Measurements from ENCODE around the gene OR2H2.

OR2H2 gene

DNA sequence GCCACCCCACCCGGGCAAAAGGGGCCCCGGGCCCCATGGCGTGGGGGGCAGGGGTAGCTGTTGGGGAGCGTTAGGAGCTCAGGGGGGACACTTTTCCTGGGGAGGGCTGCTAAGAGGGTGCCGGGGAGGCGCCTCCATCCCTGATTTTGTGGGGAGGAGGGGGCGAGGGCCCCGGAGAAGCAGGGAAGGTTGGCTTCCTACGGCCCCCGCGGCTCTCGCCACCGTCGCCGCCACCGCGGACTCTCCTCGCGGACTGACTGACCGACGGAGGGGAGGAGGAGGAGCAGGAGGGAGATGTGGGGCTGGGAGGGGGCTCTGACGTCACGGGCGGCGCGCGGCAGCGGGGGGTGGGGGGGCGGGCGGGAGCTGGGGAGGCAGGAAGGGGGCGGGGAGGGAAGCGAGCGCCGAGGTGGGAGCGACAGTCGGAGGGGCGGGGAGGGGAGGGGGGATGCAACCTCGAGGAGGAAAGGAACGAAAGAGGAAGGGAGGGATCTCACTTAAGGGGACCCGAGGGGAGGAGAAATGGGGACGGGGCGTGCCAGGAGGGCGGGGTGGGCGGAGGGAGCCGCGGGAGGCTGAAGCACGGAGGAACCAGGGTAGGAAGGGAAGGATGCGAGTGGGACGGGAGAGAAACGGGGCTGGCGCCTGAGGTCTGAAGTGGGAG lies 43.0 kb downstream of the OR2H2 start (continued):
- TF ChIP-seq, protein P1, sequence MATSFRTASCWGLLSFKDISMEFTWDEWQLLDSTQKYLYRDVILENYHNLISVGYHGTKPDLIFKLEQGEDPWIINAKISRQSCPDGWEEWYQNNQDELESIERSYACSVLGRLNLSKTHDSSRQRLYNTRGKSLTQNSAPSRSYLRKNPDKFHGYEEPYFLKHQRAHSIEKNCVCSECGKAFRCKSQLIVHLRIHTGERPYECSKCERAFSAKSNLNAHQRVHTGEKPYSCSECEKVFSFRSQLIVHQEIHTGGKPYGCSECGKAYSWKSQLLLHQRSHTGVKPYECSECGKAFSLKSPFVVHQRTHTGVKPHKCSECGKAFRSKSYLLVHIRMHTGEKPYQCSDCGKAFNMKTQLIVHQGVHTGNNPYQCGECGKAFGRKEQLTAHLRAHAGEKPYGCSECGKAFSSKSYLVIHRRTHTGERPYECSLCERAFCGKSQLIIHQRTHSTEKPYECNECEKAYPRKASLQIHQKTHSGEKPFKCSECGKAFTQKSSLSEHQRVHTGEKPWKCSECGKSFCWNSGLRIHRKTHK (tag by site-specific recombination; IDR thresholded peaks at IDR 0.05): no peak
- TF ChIP-seq ZNF670 (tag by site-specific recombination; IDR thresholded peaks at IDR 0.05; ENCODE audit: low read depth): no peak
- TF ChIP-seq, protein P2, sequence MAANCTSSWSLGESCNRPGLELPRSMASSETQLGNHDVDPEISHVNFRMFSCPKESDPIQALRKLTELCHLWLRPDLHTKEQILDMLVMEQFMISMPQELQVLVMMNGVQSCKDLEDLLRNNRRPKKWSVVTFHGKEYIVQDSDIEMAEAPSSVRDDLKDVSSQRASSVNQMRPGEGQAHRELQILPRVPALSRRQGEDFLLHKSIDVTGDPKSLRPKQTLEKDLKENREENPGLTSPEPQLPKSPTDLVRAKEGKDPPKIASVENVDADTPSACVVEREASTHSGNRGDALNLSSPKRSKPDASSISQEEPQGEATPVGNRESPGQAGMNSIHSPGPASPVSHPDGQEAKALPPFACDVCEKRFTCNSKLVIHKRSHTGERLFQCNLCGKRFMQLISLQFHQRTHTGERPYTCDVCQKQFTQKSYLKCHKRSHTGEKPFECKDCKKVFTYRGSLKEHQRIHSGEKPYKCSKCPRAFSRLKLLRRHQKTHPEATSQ (tag by site-specific recombination; IDR thresholded peaks at IDR 0.05): no peak
- TF ChIP-seq ZNF785 (tag by site-specific recombination; IDR thresholded peaks at IDR 0.05): no peak
- TF ChIP-seq, protein P3, sequence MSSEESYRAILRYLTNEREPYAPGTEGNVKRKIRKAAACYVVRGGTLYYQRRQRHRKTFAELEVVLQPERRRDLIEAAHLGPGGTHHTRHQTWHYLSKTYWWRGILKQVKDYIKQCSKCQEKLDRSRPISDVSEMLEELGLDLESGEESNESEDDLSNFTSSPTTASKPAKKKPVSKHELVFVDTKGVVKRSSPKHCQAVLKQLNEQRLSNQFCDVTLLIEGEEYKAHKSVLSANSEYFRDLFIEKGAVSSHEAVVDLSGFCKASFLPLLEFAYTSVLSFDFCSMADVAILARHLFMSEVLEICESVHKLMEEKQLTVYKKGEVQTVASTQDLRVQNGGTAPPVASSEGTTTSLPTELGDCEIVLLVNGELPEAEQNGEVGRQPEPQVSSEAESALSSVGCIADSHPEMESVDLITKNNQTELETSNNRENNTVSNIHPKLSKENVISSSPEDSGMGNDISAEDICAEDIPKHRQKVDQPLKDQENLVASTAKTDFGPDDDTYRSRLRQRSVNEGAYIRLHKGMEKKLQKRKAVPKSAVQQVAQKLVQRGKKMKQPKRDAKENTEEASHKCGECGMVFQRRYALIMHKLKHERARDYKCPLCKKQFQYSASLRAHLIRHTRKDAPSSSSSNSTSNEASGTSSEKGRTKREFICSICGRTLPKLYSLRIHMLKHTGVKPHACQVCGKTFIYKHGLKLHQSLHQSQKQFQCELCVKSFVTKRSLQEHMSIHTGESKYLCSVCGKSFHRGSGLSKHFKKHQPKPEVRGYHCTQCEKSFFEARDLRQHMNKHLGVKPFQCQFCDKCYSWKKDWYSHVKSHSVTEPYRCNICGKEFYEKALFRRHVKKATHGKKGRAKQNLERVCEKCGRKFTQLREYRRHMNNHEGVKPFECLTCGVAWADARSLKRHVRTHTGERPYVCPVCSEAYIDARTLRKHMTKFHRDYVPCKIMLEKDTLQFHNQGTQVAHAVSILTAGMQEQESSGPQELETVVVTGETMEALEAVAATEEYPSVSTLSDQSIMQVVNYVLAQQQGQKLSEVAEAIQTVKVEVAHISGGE (tag by site-specific recombination; conservative IDR thresholded peaks at IDR 0.05; ENCODE audit: low read depth): no peak; the same call in 1 of the 2 replicates
- no peak for TF ChIP-seq FEZF1 (tag by site-specific recombination; IDR thresholded peaks at IDR 0.05)
- TF ChIP-seq, protein P4, sequence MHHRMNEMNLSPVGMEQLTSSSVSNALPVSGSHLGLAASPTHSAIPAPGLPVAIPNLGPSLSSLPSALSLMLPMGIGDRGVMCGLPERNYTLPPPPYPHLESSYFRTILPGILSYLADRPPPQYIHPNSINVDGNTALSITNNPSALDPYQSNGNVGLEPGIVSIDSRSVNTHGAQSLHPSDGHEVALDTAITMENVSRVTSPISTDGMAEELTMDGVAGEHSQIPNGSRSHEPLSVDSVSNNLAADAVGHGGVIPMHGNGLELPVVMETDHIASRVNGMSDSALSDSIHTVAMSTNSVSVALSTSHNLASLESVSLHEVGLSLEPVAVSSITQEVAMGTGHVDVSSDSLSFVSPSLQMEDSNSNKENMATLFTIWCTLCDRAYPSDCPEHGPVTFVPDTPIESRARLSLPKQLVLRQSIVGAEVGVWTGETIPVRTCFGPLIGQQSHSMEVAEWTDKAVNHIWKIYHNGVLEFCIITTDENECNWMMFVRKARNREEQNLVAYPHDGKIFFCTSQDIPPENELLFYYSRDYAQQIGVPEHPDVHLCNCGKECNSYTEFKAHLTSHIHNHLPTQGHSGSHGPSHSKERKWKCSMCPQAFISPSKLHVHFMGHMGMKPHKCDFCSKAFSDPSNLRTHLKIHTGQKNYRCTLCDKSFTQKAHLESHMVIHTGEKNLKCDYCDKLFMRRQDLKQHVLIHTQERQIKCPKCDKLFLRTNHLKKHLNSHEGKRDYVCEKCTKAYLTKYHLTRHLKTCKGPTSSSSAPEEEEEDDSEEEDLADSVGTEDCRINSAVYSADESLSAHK (tag by site-specific recombination; IDR thresholded peaks at IDR 0.05): no peak
- TF ChIP-seq GLIS2 (tag by site-specific recombination; IDR thresholded peaks at IDR 0.05): peak; percentile 11; the same call in 1 of the 2 replicates
- peak; percentile 96; the same call in 1 of the 2 replicates for TF ChIP-seq ZFHX2 (tag by site-specific recombination; conservative IDR thresholded peaks at IDR 0.05)
- TF ChIP-seq, protein P5, sequence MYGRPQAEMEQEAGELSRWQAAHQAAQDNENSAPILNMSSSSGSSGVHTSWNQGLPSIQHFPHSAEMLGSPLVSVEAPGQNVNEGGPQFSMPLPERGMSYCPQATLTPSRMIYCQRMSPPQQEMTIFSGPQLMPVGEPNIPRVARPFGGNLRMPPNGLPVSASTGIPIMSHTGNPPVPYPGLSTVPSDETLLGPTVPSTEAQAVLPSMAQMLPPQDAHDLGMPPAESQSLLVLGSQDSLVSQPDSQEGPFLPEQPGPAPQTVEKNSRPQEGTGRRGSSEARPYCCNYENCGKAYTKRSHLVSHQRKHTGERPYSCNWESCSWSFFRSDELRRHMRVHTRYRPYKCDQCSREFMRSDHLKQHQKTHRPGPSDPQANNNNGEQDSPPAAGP (tag by site-specific recombination; IDR thresholded peaks at IDR 0.05): no peak
- no peak for TF ChIP-seq ZNF621 (tag by site-specific recombination; IDR thresholded peaks at IDR 0.05)
- TF ChIP-seq ZNF37A (tag by site-specific recombination; IDR thresholded peaks at IDR 0.05): no peak
- TF ChIP-seq ZBTB48 (tag by site-specific recombination; IDR thresholded peaks at IDR 0.05): no peak
- TF ChIP-seq ZNF561 (tag by site-specific recombination; IDR thresholded peaks at IDR 0.05; ENCODE audit: borderline replicate concordance): no peak
- TF ChIP-seq ZNF169 (tag by site-specific recombination; IDR thresholded peaks at IDR 0.05): no peak
- TF ChIP-seq ZNF416 (tag by site-specific recombination; IDR thresholded peaks at IDR 0.05): no peak
- no peak for TF ChIP-seq ZNF239 (tag by site-specific recombination; IDR thresholded peaks at IDR 0.05)
- TF ChIP-seq ZNF658 (tag by site-specific recombination; IDR thresholded peaks at IDR 0.05): no peak
- TF ChIP-seq SP2 (tag by site-specific recombination; IDR thresholded peaks at IDR 0.05): peak; percentile 82
- TF ChIP-seq ZNF433 (tag by site-specific recombination; IDR thresholded peaks at IDR 0.05; ENCODE audit: low read depth): no peak
- TF ChIP-seq ZNF518A (tag by site-specific recombination; conservative IDR thresholded peaks at IDR 0.05; ENCODE audit: low read depth): no peak
- TF ChIP-seq ZNF398 (tag by site-specific recombination; IDR thresholded peaks at IDR 0.05): no peak
- no peak for TF ChIP-seq ZNF501 (tag by site-specific recombination; IDR thresholded peaks at IDR 0.05)
